ENCODE results near the gene ECHS1.

ECHS1 gene

GRCh38 chr10:133349160-133349568 lies 24.0 kb downstream of the ECHS1 start:
- H3K4me3 ChIP-seq (ENCODE audit: low read depth, low read length): no peak overlapping the region
- no peak for DNase-seq (ENCODE audit: low read depth, low spot score)
- no peak for TF ChIP-seq CTCF (IDR thresholded peaks at IDR 0.05; ENCODE audit: insufficient read depth, low read length, missing control alignments)
- CTCF ChIA-PET: interaction anchor here (1.6 kb wide), 1 partner anchor 19 kb away, joined by 6 read pairs; no protein-coding TSS in a partner anchor
- POLR2A ChIA-PET: no interaction called here

GRCh38 chr10:133347710-133348517 lies 25.2 kb downstream of the ECHS1 start:
- ChIA-PET CTCF (interaction anchor here (1.6 to 2.3 kb wide), 2 partner anchors 18 to 21 kb away, joined by 6 read pairs; no protein-coding TSS in a partner anchor), POLR2A (interaction anchor here (0.8 kb wide), 1 partner anchor 19 kb away, joined by 6 read pairs; no protein-coding TSS in a partner anchor)
- TF ChIP-seq CTCF (IDR thresholded peaks at IDR 0.05; ENCODE audit: insufficient read depth, low read length, missing control alignments): no peak
- H3K4me3 ChIP-seq (ENCODE audit: low read depth, low read length): no peak overlapping the region
- no peak for DNase-seq (ENCODE audit: low read depth, low spot score)

GRCh38 chr10:133346413-133346812 lies 26.7 kb downstream of the ECHS1 start:
- no peak for DNase-seq (ENCODE audit: low read depth, low spot score)
- POLR2A ChIA-PET: no interaction called here
- TF ChIP-seq CTCF (IDR thresholded peaks at IDR 0.05; ENCODE audit: insufficient read depth, low read length, missing control alignments): no peak
- CTCF ChIA-PET: interaction anchor here (2.3 kb wide), 1 partner anchor 19 kb away, joined by 6 read pairs; no protein-coding TSS in a partner anchor
- no peak overlapping the region for H3K4me3 ChIP-seq (ENCODE audit: low read depth, low read length)

- no peak for DNase-seq (ENCODE audit: low read depth, low spot score)
- CTCF ChIA-PET: interaction anchor here (1.2 to 3.0 kb wide), 2 partner anchors 11 to 15 kb away, joined by 3 to 15 read pairs; no protein-coding TSS in a partner anchor
- H3K4me3 ChIP-seq (ENCODE audit: low read depth, low read length): no peak overlapping the region
- TF ChIP-seq CTCF (IDR thresholded peaks at IDR 0.05; ENCODE audit: insufficient read depth, low read length, missing control alignments): no peak
- POLR2A ChIA-PET: no interaction called here
Observed at GRCh38 chr10:133344236-133344635, 28.9 kb downstream of the ECHS1 start.

- no peak for DNase-seq (ENCODE audit: low read depth, low spot score)
- TF ChIP-seq CTCF (IDR thresholded peaks at IDR 0.05; ENCODE audit: insufficient read depth, low read length, missing control alignments): no peak
- POLR2A ChIA-PET: no interaction called here
- CTCF ChIA-PET: interaction anchor here (1.0 to 3.0 kb wide), 3 partner anchors 11 to 27 kb away, joined by 3 to 15 read pairs (median 3); no protein-coding TSS in a partner anchor
- no peak overlapping the region for H3K4me3 ChIP-seq (ENCODE audit: low read depth, low read length)
Observed at GRCh38 chr10:133343558-133343957, 29.6 kb downstream of the ECHS1 start.

- no peak overlapping the region for H3K4me3 ChIP-seq (ENCODE audit: low read depth, low read length)
- DNase-seq (ENCODE audit: low read depth, low spot score): no peak
- no peak for TF ChIP-seq CTCF (IDR thresholded peaks at IDR 0.05; ENCODE audit: insufficient read depth, low read length, missing control alignments)
- CTCF ChIA-PET: interaction anchor here (0.7 to 3.0 kb wide), 3 partner anchors 13 to 28 kb away, joined by 3 to 15 read pairs (median 3); no protein-coding TSS in a partner anchor
- POLR2A ChIA-PET: no interaction called here
Observed at GRCh38 chr10:133342942-133343341, 30.2 kb downstream of the ECHS1 start.

Measured in AG04449 (cell line).